B cell (primary cell): ENCODE data around the gene XRCC6. TPM values are rescaled to one million over a fixed set of nuclear protein-coding genes. Genes with fewer than 3 reads are reported as not detected.

Source experiments
- ATAC-seq: fragments of 200-7000 bp; cut with Tn5 transposase; one replicate; pipeline ENCODE4 v1.10.0; 2021; ENCODE audit warnings: low read depth, mild to moderate bottlenecking, moderate number of reproducible peaks, moderate library complexity
- CTCF ChIA-PET: fragments of 350-600 bp; sonication (Branson Sonifier 250); formaldehyde crosslinking; loops from one replicate; lab custom pipeline; 2021; ENCODE audit warnings: antibody characterized with exemption, inconsistent platforms; lab: Charles Lee
- POLR2A ChIA-PET: fragments of 350-600 bp; sonication (Branson Sonifier 250); formaldehyde crosslinking; loops from one replicate; lab custom pipeline; 2021; ENCODE audit warnings: antibody characterized with exemption; lab: Charles Lee
- DNase-seq: peaks from one replicate; pipeline ENCODE4 v3.0.0; 2013
- H2AFZ ChIP-seq: 2 replicates; pipeline ENCODE4 v1.6.1; 2012; ENCODE audit warnings: mild to moderate bottlenecking, low read depth, low read length; ENCODE audit not compliant: insufficient read depth, poor library complexity, severe bottlenecking
- H3K27ac ChIP-seq, 2 donors: 1 replicate in 1 of 2; 2 replicates in 1 of 2; pipeline ENCODE4 v1.5.1; 2012 to 2013; ENCODE audit warnings: low read length in 2 of 2, mild to moderate bottlenecking in 2 of 2, moderate library complexity in 1 of 2
- H3K27me3 ChIP-seq, 4 experiments: fragments of 200-600 bp in 1 of 4; sonication (generic) in 1 of 4; replicated peaks in 1 of 4; 1 replicate in 2 of 4; 2 replicates in 2 of 4; pipeline versions ENCODE4 v1.6.1 to v1.7.0; 2013 to 2016; ENCODE audit warnings: low read length in 3 of 4, mild to moderate bottlenecking in 2 of 4, mixed read lengths in 1 of 4, moderate library complexity in 1 of 4; ENCODE audit not compliant: insufficient read depth in 4 of 4, control insufficient read depth in 3 of 4; ENCODE audit errors: control extremely low read depth in 1 of 4
- H3K36me3 ChIP-seq, 2 experiments: replicated peaks in 1 of 2; 1 replicate in 1 of 2; 2 replicates in 1 of 2; pipeline versions ENCODE4 v1.6.1 to v1.7.1; 2013; ENCODE audit warnings: low read length in 1 of 2; ENCODE audit not compliant: insufficient read depth in 2 of 2, control insufficient read depth in 1 of 2; ENCODE audit errors: control extremely low read depth in 1 of 2, extremely low read depth in 1 of 2
- H3K4me1 ChIP-seq, 2 donors: fragments of 200-600 bp in 1 of 2; sonication (generic) in 1 of 2; 1 replicate in 1 of 2; 2 replicates in 1 of 2; pipeline versions ENCODE4 v1.5.1 to v1.6.1; 2013 to 2017; ENCODE audit warnings: low read length in 2 of 2; ENCODE audit not compliant: control insufficient read depth in 2 of 2, insufficient read depth in 2 of 2
- H3K4me2 ChIP-seq: replicated peaks from 2 replicates; pipeline ENCODE3; 2012; ENCODE audit warnings: mild to moderate bottlenecking, low read depth, low read length; ENCODE audit not compliant: poor library complexity, severe bottlenecking
- H3K4me3 ChIP-seq, 5 experiments: fragments of 200-600 bp in 1 of 5; sonication (generic) in 1 of 5; 1 replicate in 3 of 5; 2 replicates in 2 of 5; pipeline versions ENCODE4 v1.5.1 to v1.7.0; 2011 to 2016; ENCODE audit warnings: low read length in 4 of 5, mild to moderate bottlenecking in 4 of 5, low read depth in 2 of 5, control low read depth in 1 of 5, moderate library complexity in 1 of 5; ENCODE audit not compliant: insufficient read depth in 1 of 5; ENCODE audit errors: control extremely low read depth in 1 of 5, extremely low read depth in 1 of 5
- H3K79me2 ChIP-seq: fragments of 200-600 bp; sonication (generic); one replicate; pipeline ENCODE4 v1.6.0; 2016; ENCODE audit warnings: low read length; ENCODE audit not compliant: control insufficient read depth, insufficient read depth
- H3K9ac ChIP-seq: fragments of 200-600 bp; sonication (generic); 2 replicates; pipeline ENCODE4 v1.6.1; 2017; ENCODE audit warnings: mild to moderate bottlenecking, low read length, moderate library complexity
- H3K9me3 ChIP-seq, 3 donors: one replicate each; pipeline versions ENCODE4 v1.6.1 to v1.7.1; 2013; ENCODE audit warnings: low read length in 2 of 3; ENCODE audit not compliant: control insufficient read depth in 2 of 3, insufficient read depth in 1 of 3; ENCODE audit errors: control extremely low read depth in 1 of 3
- H4K20me1 ChIP-seq: 2 replicates; pipeline ENCODE4 v1.6.0; 2012; ENCODE audit warnings: mild to moderate bottlenecking, low read length; ENCODE audit not compliant: insufficient read depth, control insufficient read depth, poor library complexity, severe bottlenecking
- H3K27ac Mint-ChIP-seq: one replicate; pipeline ENCODE4 v1.8.0; 2021; ENCODE audit warnings: mixed read lengths
- H3K27me3 Mint-ChIP-seq: one replicate; pipeline ENCODE4 v1.8.0; 2021; ENCODE audit warnings: mixed read lengths
- H3K4me1 Mint-ChIP-seq: one replicate; pipeline ENCODE4 v1.8.0; 2021; ENCODE audit warnings: mixed read lengths
- H3K4me3 Mint-ChIP-seq: one replicate; pipeline ENCODE4 v1.8.0; 2021; ENCODE audit warnings: mixed read lengths
- H3K9me3 Mint-ChIP-seq: one replicate; pipeline ENCODE4 v1.8.0; 2022; ENCODE audit warnings: mixed read lengths; ENCODE audit not compliant: insufficient read depth
- CTCF ChIP-seq: fragments of 200-600 bp; IDR thresholded peaks from one replicate; pipeline ENCODE4 v1.8.0; 2022; ENCODE audit warnings: antibody characterized with exemption, mild to moderate bottlenecking
- EZH2 ChIP-seq: IDR thresholded peaks from 2 replicates; pipeline ENCODE4 v1.6.1; 2012; ENCODE audit warnings: borderline replicate concordance, low read depth, mild to moderate bottlenecking, moderate library complexity, low read length; ENCODE audit not compliant: insufficient read depth, poor library complexity, severe bottlenecking
- WGBS: methylation state at CpG from one replicate; pipeline ENCODE4 v1.1.5; 2013; ENCODE audit warnings: missing lambda C conversion rate; ENCODE audit not compliant: insufficient coverage; 5-methylcytosine and 5-hydroxymethylcytosine counted together
- intact Hi-C: fragments of 100-400 bp; cut with micrococcal nuclease; formaldehyde crosslinking; loops from one replicate; pipeline ENCODE4 v1.10.0; 2022
- polyA plus RNA-seq: library from polyadenylated mRNA; depleted of rRNA; stranded (reverse); fragments of >200 nt; gene quantifications from 2 replicates; pipeline ENCODE4 v1.2.3, GENCODE V29; 2012
- total RNA-seq, 2 donors: library from RNA; stranded (reverse); fragments of 120-200 nt in 1 of 2; gene quantifications; 1 replicate in 1 of 2; 2 replicates in 1 of 2; pipeline versions ENCODE4 v1.2.3 to v1.2.4, GENCODE V29; 2013 to 2022

Gene XRCC6
- total and polyA plus RNA-seq, 2 donors (not counting 1 experiment from before 2014, with no cell fraction given) = 55.4 to 180 TPM

GRCh38 chr22:41647771-41648170 is 26.7 kb downstream of the XRCC6 start:
- Mint-ChIP-seq H3K9me3 (no peaks in the 10 kb centered on the region), H3K27ac (no peak overlapping the region), H3K4me1 (peaks cover 5% of the 10 kb centered on the region), H3K4me3 (no peak overlapping the region), H3K27me3 (no peaks in the 10 kb centered on the region)
- no peak overlapping the region for H3K27ac ChIP-seq
- no peak overlapping the region for H2AFZ ChIP-seq
- H4K20me1 ChIP-seq = peaks cover 31% of the 10 kb centered on the region
- intact Hi-C loops = no loop called here
- no peak overlapping the region for H3K4me3 ChIP-seq
- POLR2A ChIA-PET = no interaction called here
- no peak overlapping the region for H3K9ac ChIP-seq
- DNase-seq = no peak
- H3K9me3 ChIP-seq = no peaks in the 10 kb centered on the region
- H3K36me3 ChIP-seq = peaks cover 16 to 65% of the 10 kb centered on the region in 2 experiments
- WGBS = no CpG with 5 or more reads among the region's 3 CpGs
- TF ChIP-seq CTCF (no peak), EZH2 (no peak)
- no peak for ATAC-seq
- H3K4me2 ChIP-seq = no peak overlapping the region
- no peaks in the 10 kb centered on the region for H3K4me1 ChIP-seq
- H3K27me3 ChIP-seq = no peaks in the 10 kb centered on the region
- CTCF ChIA-PET = no interaction called here
- peaks cover 33% of the 10 kb centered on the region for H3K79me2 ChIP-seq

- Histone ChIP-seq H3K9me3 (no peaks in the 10 kb centered on the region), H3K36me3 (peaks cover 16 to 71% of the 10 kb centered on the region in 2 experiments), H3K79me2 (peaks cover 29% of the 10 kb centered on the region), H3K4me3 (no peak overlapping the region), H3K4me2 (no peak overlapping the region), H3K27me3 (no peaks in the 10 kb centered on the region), H3K27ac (no peak overlapping the region), H3K9ac (no peak overlapping the region), H2AFZ (no peak overlapping the region), H4K20me1 (peaks cover 37% of the 10 kb centered on the region), H3K4me1 (no peaks in the 10 kb centered on the region)
- Mint-ChIP-seq H3K9me3 (no peaks in the 10 kb centered on the region), H3K4me3 (no peak overlapping the region), H3K27me3 (no peaks in the 10 kb centered on the region), H3K27ac (no peak overlapping the region), H3K4me1 (peaks cover 5% of the 10 kb centered on the region)
- WGBS = no CpG with 5 or more reads among the region's 1 CpG
- TF ChIP-seq CTCF (no peak), EZH2 (no peak)
- ChIA-PET CTCF (no interaction called here), POLR2A (no interaction called here)
- ATAC-seq = no peak
- DNase-seq = no peak
- intact Hi-C loops = no loop called here
Observed at GRCh38 chr22:41648432-41648831, 27.3 kb downstream of the XRCC6 start.
